ENCODE data around the gene APOA4. TPM values are rescaled to one million over a fixed set of nuclear protein-coding genes. Genes with fewer than 3 reads are reported as not detected.

The APOA4 gene
- total and polyA plus RNA-seq, 2 of the 13 experiments (the other 11 are each of a cell fraction or from before 2014, with no cell fraction given): 3.8 to 7.2 TPM

GRCh38 chr11:116772443-116773202 lies 50.5 kb downstream of the APOA4 start, which contains the start of gene BUD13 (continued):
- TF ChIP-seq ZNF646 (CRISPR knock-in tag; IDR thresholded peaks at IDR 0.05) (no peak; the same call in 1 of the 2 replicates), CEBPB (IDR thresholded peaks at IDR 0.05; ENCODE audit: borderline replicate concordance, low read depth, low read length) (no peak), KLF9 (CRISPR knock-in tag; IDR thresholded peaks at IDR 0.05; ENCODE audit: low read depth) (peak; percentile 79; the same call in 1 of the 2 replicates), ATAD3A (CRISPR knock-in tag; IDR thresholded peaks at IDR 0.05) (peak; percentile 8; the same call in 1 of the 2 replicates), POLR2AphosphoS2 (IDR thresholded peaks at IDR 0.05; ENCODE audit: low read depth, low read length) (no peak), ZNF609 (CRISPR knock-in tag; IDR thresholded peaks at IDR 0.05; ENCODE audit: borderline replicate concordance) (peak; percentile 81), ZBTB46 (CRISPR knock-in tag; IDR thresholded peaks at IDR 0.05; ENCODE audit: borderline replicate concordance) (0 out of 2 replicates have a peak, but pooled peaks have one; percentile 36), ZSCAN9 (CRISPR knock-in tag; IDR thresholded peaks at IDR 0.05; ENCODE audit: borderline replicate concordance) (peak; percentile 87), NR2F6 (IDR thresholded peaks at IDR 0.05) (no peak), NR2F6 (CRISPR knock-in tag; IDR thresholded peaks at IDR 0.05) (peak; percentile 65), JDP2 (CRISPR knock-in tag; IDR thresholded peaks at IDR 0.05; ENCODE audit: borderline replicate concordance) (no peak), KDM2A (CRISPR knock-in tag; IDR thresholded peaks at IDR 0.05; ENCODE audit: borderline replicate concordance, low read depth) (peak; percentile 98), ZSCAN5A (CRISPR knock-in tag; IDR thresholded peaks at IDR 0.05; ENCODE audit: borderline replicate concordance) (peak; percentile 92)

All from HepG2 (cell line).